Upper lobe of left lung (tissue), 4 donors: ENCODE measurements around the gene GPC5.

Experiments used
- EP300 ChIP-seq, 4 donors: sonication (generic); formaldehyde crosslinking; IDR thresholded peaks; one replicate each; pipeline ENCODE4 v1.5.1; 2017; ENCODE audit warnings: antibody characterized with exemption in 4 of 4, control low read depth in 2 of 4
- POLR2A ChIP-seq, 4 donors: fragments of 450-650 bp; IDR thresholded peaks; one replicate each; pipeline ENCODE4 v1.5.1; 2016 to 2017; ENCODE audit warnings: antibody characterized with exemption in 4 of 4, mild to moderate bottlenecking in 2 of 4
- TF ChIP-seq, protein P1 (sequence below), 6 experiments: fragments of 450-650 bp in 4 of 6; fragments of 200-600 bp in 2 of 6; sonication (generic) in 2 of 6; IDR thresholded peaks; one replicate each; pipeline ENCODE4 v1.5.1; 2016 to 2019; ENCODE audit warnings: antibody characterized with exemption in 6 of 6

- TF ChIP-seq, protein P1, sequence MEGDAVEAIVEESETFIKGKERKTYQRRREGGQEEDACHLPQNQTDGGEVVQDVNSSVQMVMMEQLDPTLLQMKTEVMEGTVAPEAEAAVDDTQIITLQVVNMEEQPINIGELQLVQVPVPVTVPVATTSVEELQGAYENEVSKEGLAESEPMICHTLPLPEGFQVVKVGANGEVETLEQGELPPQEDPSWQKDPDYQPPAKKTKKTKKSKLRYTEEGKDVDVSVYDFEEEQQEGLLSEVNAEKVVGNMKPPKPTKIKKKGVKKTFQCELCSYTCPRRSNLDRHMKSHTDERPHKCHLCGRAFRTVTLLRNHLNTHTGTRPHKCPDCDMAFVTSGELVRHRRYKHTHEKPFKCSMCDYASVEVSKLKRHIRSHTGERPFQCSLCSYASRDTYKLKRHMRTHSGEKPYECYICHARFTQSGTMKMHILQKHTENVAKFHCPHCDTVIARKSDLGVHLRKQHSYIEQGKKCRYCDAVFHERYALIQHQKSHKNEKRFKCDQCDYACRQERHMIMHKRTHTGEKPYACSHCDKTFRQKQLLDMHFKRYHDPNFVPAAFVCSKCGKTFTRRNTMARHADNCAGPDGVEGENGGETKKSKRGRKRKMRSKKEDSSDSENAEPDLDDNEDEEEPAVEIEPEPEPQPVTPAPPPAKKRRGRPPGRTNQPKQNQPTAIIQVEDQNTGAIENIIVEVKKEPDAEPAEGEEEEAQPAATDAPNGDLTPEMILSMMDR (IDR thresholded peaks at IDR 0.05), result no peak
- TF ChIP-seq POLR2A (IDR thresholded peaks at IDR 0.05) (no peak), EP300 (IDR thresholded peaks at IDR 0.05) (no peak)
Measured at GRCh38 chr13:91891141-91891540, 492.7 kb downstream of the GPC5 start.
